HG03558 (cell line): ENCODE data around the gene CD22.

Source experiments
- ATAC-seq: cut with Tn5 transposase; IDR thresholded peaks from one replicate; pipeline ENCODE4 v1.9.1; 2021; ENCODE audit warnings: moderate number of reproducible peaks; ENCODE audit not compliant: unreplicated experiment; ENCODE audit errors: extremely low read depth

The CD22 gene

GRCh38 chr19:35310811-35311465, 18.0 kb upstream of the CD22 start:
- ATAC-seq = no peak

DNA sequence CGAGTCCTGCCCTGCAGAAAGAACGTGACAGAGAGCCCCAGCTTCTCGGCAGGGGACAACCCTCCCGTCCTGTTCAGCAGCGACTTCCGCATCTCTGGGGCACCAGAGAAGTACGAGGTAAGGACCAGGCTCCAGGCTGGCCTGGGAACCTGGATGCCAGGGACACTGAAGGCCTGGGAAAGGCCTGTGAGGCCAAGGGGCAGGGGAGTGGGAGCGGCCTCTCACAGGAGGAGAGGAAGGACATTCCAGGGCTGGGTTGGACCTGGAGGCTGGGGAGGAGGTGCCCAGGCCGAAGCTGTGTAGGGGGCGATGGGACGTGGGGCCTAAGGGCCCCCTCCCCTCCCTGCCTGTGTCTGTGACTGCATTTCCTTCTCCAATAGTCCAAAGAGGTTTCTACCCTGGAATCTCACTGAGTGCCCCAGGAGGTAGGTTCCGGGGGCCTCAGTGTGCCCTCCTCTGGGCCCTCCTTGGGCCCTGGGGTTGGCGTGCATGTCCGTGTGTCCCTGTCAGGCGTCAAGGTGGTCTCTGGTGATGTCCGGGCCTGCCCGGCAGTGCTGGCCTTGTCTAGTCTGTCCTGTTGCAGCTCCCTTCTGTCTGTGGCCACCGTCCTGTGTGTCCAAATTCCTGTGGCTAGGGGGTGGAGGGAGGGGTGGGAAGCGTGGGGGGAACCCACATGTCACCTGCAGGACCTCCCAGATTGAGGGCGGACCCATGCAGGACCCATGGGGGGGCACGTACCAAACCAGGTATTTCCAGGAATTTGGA, 16.9 kb upstream of the CD22 start:
- no peak for ATAC-seq

DNA sequence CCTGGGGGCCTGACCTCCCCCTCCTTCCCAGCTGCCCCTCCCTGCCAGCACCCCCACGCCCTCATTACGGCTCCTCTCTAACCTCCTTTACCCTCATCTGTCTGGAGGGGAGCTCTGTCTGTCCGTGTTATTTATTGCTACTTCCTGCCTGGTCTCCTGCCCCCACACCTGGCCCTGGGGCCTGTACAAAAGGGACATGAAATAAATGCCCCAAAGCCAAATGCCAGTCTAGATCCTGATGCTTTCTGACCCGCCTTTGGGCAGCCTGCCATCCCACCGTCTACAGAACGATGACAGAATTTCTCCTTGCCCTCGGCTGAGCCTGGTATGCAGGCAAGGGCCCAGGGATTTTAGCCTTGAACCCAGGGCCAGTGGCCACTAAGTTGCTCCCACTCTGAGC, 15.4 kb upstream of the CD22 start:
- ATAC-seq = no peak

DNA sequence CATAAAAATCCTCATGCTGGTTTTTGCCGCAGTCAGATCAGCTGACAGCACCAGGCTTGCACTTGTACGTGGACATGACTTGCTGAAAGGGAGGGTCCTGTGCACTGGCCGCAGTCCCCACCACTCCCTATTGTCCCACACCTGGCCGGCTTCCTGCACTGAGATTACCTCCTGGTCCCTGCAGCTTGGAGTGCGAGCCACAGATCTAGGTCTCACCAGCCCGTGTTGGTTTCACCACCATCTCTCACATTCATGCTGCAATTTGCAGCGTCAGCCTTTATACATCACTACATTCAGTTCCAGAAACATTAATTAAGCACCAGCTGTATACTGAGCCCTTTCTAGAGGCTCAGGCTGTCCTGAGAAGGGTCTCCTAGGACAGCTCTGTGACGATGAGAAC, 15.0 kb upstream of the CD22 start:
- no peak for ATAC-seq

DNA sequence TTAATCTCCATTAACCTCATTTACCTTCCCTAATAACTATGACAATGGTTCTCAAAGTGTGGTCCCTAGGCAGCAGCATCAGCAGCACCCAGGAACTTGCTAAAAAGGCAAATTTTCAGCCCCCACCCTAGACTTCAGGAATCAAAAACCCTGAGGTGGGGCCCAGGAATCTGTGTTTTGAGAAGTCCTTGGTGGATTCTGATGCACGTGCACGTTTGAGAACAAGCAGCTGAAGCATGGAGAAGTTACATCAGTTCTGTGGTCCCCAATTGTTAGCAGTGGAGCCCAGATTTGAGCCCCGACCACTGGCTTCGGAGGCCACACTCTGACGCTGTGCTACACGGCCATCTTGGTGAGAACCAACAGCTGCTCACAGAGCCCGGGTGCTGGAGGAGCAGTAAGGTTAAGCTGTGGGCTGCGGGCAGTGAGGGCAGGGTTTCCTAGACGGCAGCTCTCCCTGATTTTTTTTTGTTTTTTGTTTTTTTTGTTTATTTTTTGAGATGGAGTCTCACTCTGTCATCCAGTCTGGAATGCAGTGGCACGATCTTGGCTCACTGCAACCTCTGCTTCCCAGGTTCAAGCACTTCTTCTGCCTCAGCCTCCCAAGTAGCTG, 14.0 kb upstream of the CD22 start:
- ATAC-seq = no peak

GRCh38 chr19:35315883-35316282, 13.1 kb upstream of the CD22 start:
- ATAC-seq = no peak

- no peak for ATAC-seq
Measured at GRCh38 chr19:35316560-35316959, 12.4 kb upstream of the CD22 start.

DNA sequence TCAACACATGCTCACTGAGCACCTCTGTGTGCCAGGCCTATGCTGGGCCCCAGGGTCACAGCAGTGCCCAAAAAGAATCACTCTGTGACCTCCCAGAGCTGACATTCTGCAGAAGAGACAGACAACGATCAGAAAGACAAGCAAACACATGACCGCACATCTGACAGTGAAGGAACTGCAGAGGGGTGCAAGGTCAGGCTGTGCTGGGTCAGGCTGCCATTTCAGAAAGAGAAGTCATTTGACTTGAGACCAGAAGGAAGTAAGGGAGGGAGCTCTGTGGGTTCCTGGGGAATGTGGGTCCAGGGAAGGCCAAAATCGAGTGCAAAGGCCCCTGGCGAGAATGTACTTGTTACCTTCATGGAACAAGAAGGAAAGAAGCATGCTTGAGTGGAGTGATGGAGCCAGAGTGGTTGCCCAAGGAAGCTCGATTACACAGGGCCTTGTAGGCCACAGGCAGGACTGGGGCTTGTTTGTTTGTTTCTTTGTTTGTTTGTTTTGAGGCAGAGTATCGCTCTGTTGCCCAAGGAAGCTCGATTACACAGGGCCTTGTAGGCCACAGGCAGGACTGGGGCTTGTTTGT, 11.4 kb upstream of the CD22 start:
- no peak for ATAC-seq

GRCh38 chr19:35318679-35319448, 10.1 kb upstream of the CD22 start:
- ATAC-seq = no peak

- ATAC-seq = no peak
Measured at GRCh38 chr19:35320065-35320713, 8.8 kb upstream of the CD22 start.

GRCh38 chr19:35321291-35321690, 7.7 kb upstream of the CD22 start:
- ATAC-seq = no peak

- no peak for ATAC-seq
Measured at GRCh38 chr19:35322014-35322413, 7.0 kb upstream of the CD22 start.

GRCh38 chr19:35327642-35328041, 1.3 kb upstream of the CD22 start:
- no peak for ATAC-seq

GRCh38 chr19:35329323-35329722, 336 bp downstream of the CD22 start:
- no peak for ATAC-seq

DNA sequence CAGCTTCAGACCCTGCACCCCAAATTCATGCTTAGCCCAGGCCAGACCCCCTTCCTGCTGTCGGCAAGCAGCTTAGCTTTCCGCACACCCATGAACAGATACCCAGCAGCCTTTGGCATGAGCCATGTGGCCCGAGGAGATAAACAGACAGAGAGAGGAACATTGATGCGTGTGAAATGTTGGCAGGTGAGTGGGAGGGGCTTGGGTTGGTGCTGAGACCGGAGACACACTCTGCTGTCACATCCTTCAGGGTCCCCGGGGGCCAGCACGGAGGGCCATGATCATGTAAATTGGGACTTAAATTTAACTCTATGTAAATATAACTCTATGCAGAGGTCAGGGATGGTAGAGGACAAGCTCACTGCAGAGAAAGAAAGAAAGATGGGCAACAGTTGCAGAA, 1.5 kb downstream of the CD22 start:
- ATAC-seq = peak; percentile 27

DNA sequence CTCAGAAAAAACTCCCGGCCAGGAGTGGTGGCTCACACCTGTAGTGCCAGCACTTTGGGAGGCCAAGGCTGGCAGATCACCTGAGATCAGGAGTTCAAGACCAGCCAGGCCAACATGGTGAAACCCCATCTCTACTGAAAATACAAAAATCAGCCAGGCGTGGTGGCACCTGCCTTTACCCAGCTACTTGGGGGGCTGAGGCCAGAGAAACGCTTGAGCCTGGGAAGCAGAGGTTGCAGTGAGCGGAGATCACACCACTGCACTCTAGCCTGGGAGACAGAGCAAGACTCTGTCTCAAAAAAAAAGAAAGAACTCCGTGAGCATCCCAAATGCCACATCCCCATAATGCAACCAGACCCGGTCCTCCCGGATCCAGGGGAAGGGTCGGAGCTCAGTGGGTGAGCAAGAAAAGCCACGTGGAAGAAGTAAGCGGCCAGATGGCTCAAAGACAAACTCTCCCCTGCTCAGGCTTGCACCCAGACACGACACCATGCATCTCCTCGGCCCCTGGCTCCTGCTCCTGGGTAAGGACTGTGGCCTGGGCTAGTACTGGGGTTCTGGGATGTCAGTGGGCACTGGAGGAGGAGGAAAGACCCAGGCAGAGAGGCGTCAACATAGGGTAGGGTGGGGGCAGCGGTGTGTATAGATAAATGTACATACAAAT, 2.7 kb downstream of the CD22 start:
- ATAC-seq = no peak

GRCh38 chr19:35332817-35333216, 3.8 kb downstream of the CD22 start:
- ATAC-seq = no peak

- no peak for ATAC-seq
Measured at GRCh38 chr19:35334144-35334753, 5.3 kb downstream of the CD22 start.
